Measurements from ENCODE around the gene ATAD3C.
"Not testable (repeated sequence)": the region's sequence is repeated elsewhere in the genome, so short reads cannot be mapped to it uniquely, and the experiment has no call there.

ATAD3C gene

GRCh38 chr1:1442069-1442770 is 7.3 kb upstream of the ATAD3C start:
- DNase-seq (ENCODE audit: low spot score) = no peak

- DNase-seq (ENCODE audit: low spot score) = not testable (repeated sequence)
These were observed 2.9 kb upstream of the ATAD3C start for GRCh38 chr1:1446631-1447030.

- DNase-seq (ENCODE audit: low spot score) = not testable (repeated sequence)
These were observed 1.1 kb downstream of the ATAD3C start for GRCh38 chr1:1450616-1451015.

DNA sequence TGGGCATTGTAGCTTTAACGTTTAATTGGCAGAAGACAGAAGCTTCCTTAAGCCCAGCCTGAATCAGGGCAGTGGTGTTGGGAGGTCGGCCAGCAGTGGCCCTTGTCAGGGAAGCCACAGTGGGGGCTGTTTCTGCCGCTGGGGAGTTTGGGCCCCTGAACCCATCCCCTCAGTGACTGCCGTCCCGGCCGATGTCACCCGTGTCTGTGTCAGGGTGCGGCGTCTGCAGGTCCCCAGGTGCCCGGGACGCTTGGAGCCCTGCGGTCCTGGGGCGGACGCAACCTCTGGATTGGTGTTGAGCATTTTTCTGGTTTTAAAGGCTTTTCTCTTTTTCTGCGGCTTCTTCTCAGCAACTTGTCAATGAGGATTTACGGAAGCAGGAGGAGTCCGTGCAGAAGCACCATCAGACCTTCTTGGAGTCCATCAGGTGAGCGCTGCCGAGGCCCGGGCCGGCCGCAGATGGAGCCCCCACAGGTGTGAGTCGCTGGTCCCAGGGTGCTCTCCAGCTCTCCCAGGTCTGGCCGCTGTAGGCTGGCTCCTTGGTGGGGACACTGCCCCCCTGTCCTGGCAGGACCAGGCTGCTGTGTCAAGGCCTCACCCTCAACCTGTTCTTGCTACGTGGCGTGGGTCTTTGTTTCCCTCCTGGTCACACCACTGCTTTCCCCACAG is 2.3 kb downstream of the ATAD3C start:
- no peak for DNase-seq (ENCODE audit: low spot score)

DNA sequence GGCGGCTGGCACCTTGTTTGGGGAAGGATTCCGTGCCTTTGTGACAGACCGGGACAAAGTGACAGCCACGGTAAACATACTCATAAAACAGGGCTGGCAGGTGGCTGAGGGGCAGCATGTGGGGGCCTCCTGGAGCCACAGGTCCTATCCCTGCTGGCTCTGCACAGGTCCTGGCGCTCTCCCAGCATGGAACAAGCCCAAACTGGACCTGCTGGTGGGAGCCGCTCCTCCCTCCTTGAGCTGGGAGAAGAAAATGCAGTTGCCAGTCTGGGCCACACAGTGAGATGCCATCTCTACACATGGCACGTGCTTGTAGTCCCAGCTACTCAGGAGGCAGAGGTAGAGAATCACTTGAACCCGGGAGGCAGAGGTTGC is 2.9 kb downstream of the ATAD3C start:
- not testable (repeated sequence) for DNase-seq (ENCODE audit: low spot score)

- no peak for DNase-seq (ENCODE audit: low spot score)
These were observed 3.4 kb downstream of the ATAD3C start for GRCh38 chr1:1452882-1453281.

GRCh38 chr1:1454286-1455056 is 5.0 kb downstream of the ATAD3C start:
- DNase-seq (ENCODE audit: low spot score) = not testable (repeated sequence)

DNA sequence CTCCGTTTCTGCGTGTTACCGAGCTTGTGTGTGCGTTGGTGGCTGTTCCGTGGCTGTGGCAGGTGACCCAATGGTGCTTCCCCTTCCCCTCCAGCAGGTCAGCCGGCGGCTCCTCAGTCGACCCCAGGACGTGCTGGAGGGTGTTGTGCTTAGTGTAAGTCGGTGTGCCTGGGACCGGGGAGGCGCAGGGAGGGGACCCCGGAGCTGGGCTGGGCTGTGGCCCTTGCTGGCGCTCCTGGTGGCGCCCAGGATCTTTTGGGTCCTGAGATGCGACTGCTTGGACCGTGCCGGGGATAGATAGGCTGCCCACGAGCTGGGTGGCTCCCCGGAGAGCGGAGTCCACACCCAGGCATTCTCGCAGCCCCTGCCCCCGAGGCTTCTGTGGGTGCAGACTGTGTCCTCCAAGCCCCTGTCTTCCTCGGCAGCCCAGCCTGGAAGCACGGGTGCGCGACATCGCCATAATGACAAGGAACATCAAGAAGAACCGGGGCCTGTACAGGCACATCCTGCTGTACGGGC is 5.9 kb downstream of the ATAD3C start:
- DNase-seq (ENCODE audit: low spot score) = no peak

DNA sequence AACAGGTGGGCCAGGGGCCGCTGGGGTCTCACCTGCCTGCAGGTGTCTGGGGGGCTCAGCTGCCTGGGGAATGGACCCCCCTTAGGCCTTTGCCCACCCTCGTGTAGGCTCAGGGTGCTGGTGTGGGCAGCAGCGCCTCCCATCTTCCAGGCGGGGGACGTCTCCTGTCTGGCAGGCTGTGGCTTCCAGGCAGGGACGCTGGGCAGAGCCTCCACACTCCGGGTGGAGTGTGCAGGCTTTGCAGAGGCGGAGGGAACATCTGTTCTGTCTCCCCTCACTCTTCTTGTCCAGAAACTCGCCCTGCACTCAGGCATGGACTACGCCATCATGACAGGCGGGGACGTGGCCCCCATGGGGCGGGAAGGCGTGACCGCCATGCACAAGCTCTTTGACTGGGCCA is 6.4 kb downstream of the ATAD3C start:
- DNase-seq (ENCODE audit: low spot score) = not testable (repeated sequence)

DNA sequence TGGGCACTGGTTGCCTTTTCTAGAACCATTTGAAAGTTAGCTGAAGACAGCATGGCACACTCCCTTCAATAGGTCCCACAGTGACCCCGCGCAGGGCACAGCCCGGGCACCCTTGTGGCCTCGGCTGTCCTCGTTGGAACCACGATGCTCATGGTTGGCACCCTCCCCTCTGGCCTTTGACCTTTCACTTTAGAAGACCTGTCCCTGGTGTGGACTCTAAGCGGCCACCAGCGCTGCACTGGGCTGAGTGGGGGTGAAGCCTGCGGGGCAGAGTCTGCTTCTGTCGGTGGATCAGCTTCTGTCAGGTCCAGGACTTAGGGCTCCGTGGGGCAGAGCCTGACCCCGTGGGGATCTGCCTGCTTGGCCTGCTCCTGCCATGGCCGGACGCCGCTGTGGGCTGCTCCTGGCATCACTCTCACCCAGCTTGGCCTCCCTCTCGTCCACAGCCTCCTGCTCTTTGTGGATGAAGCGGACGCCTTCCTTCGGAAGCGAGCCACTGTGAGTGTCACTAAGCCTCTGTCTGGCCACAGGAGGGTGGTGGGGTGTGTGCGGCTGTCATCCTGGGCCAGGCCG is 7.3 kb downstream of the ATAD3C start:
- DNase-seq (ENCODE audit: low spot score) = not testable (repeated sequence)

DNA sequence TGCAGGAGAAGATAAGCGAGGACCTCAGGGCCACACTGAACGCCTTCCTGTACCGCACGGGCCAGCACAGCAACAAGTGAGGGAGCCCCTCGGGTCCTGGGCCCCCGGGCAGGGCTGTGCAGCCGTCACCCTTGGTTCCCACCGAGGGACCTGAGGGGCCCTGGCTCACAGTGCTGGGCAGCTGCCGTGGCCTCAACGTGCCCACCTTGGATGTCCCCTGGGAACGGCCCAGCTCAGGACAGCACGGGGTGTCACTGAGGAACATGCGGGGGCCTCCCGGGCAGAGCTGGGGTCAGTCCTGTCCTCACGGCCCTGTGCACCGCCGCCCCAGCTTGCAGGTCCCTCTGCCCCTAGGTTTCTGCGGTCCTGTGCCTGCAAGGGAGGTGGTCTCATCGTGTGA is 9.7 kb downstream of the ATAD3C start:
- not testable (repeated sequence) for DNase-seq (ENCODE audit: low spot score)

DNA sequence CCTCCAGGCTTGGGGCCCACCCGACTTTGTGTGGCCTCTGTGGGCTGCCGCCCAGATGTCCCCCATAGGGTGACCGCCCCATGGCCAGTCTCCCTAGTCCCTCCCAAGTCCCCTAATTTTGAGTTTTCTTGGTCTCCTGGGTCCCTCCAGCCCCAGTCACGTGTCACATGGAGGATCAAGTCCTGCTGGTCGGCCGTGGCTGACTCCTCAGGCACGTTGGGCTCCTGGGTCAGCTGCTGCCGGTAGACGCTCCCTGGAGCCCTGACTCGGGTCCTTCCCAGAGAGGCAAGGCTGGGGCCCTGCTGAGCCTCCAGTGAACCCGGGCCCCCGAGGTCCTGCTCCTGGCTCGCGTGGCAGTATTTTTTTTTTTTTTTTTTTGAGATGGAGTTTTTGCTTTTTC is 10.2 kb downstream of the ATAD3C start:
- not testable (repeated sequence) for DNase-seq (ENCODE audit: low spot score)

GRCh38 chr1:1460540-1461130 is 11.1 kb downstream of the ATAD3C start:
- DNase-seq (ENCODE audit: low spot score) = no peak

- DNase-seq (ENCODE audit: low spot score) = no peak
These were observed 12.3 kb downstream of the ATAD3C start for GRCh38 chr1:1461721-1462317.

DNA sequence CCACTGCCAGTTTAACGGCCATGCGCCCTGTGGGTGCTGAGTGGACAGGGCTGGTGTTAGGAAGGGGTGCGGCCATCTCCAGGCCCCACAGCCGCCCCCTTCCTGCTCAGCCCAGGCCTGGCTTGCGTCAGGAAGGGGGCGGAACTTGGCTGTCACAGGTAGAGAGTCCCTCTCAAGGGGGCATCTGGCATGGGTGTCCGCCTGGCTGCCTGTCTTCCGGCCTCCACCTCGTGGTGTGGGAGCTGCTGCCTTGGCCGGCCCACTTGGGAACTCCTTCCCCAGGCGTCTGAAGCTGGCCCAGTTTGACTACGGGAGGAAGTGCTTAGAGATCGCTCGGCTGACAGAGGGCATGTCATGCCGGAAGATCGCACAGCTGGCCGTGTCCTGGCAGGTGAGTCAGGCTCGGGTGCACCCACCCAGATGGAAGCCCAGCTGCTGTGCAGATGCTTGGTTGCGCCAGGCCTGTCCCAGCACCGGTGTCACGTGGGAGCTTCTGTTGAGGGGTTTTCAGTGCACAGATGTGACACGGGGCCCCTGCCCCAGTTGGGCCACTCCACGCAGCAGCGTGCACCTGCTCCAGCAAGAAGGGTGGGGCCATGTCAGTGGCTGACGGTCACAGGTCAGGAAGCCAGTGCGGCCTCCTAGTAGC is 13.0 kb downstream of the ATAD3C start:
- no peak for DNase-seq (ENCODE audit: low spot score)

- DNase-seq (ENCODE audit: low spot score) = no peak
These were observed 13.8 kb downstream of the ATAD3C start for GRCh38 chr1:1463312-1463711.

DNA sequence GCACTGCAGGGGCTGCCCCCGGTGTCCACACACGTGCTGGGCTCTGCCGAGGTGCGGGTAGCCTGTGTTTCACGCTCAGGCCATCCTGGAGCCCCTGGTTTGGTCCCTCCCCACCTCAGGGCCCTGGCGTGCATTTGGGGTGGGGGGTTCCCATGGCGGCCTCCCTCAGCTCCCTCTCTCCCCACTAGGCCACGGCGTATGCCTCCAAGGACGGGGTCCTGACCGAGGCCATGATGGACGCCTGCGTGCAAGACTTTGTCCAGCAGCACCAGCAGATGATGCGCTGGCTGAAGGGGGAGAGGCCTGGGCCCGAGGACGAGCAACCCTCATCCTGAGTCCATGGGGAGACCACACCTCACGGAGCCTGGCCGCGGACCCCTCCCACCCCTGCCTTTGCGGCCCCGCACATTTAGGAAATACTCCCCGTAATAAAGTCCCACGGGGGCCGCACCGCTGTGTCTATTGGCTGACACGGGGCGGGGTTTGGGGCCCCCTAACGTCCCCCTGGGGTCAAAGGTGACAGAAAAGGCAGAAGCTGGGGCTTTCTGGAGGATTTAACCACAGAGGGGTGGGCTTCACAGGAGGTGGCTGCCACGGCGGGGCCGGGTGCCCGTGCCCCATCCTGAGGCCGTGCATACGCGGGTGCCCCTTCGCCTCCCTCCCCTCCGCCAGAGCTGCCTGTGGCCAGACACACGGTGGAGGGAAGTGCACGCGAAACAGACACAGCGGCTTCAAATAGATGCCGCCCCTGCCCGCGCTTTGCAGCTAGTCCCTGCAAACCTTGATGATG is 18.9 kb downstream of the ATAD3C start:
- DNase-seq (ENCODE audit: low spot score) = not testable (repeated sequence)

GRCh38 chr1:1470626-1471388 is 21.3 kb downstream of the ATAD3C start:
- DNase-seq (ENCODE audit: low spot score) = no peak

DNA sequence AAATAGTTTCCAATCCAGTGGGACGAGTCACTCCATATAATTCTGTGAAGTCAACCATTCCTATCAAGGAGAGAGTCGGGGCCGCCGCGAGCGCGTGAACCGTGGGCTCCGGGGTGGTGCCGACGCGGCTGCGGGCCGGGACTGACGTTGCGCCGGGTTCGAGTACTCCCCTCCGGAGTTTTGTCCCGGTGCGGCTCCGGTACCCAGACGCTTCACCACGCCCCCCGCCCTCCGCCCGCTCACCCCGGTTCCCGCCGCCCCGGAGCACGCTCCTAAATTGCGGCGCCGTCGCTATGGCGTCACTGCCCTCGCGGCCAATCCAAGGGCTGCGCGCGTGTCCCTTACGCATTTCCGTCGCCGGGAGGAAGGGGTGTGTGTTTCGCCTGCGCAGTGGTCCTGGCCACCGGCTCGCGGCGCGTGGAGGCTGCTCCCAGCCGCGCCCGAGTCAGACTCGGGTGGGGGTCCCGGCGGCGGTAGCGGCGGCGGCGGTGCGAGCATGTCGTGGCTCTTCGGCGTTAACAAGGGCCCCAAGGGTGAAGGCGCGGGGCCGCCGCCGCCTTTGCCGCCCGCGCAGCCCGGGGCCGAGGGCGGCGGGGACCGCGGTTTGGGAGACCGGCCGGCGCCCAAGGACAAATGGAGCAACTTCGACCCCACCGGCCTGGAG is 22.0 kb downstream of the ATAD3C start, which contains the start of gene ATAD3B:
TSS of gene ATAD3B (plus strand) at position 377 of the 664 bp plus-strand sequence. CDS start at position 497, 120 bp downstream.
- peak; percentile 96 for DNase-seq (ENCODE audit: low spot score)
